ENCODE data around the gene OR2M5.

The OR2M5 gene, protein sequence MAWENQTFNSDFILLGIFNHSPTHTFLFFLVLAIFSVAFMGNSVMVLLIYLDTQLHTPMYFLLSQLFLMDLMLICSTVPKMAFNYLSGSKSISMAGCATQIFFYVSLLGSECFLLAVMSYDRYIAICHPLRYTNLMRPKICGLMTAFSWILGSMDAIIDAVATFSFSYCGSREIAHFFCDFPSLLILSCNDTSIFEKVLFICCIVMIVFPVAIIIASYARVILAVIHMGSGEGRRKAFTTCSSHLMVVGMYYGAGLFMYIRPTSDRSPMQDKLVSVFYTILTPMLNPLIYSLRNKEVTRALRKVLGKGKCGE

DNA sequence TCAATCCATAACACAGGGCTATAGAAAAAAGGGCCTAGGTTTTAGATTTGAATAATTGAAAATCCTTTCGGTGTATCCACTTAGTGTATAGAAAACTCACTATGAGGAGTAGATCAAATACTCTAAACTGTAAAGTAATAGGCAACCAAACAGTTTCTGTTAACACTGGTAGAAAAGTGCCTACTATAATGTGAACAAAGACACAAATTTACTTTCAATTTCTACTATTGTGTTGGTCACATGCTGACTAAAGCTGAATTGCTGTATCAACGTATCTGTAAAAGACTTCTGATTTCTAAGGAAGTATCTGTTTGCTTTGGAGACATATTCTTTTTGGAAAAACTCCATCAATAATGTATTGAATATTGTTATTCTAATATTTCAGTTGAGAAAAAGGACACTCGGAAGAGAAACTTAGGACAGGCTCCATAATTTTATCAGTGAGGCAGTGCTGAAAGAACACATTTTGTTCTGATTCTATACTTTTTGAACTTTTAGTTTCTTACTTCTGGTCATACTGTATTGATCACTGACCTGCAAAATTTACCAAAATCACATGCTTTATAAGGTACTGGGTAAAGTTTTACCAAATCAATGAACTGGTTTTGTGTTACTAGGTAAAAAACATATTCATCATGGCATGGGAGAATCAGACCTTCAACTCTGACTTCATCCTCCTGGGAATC lies at the start of gene OR2M5:
Gene OR2M5 (plus strand): TSS at position 636 of the 686 bp plus-strand sequence. CDS start 0 bp downstream, at position 636.
- Mint-ChIP-seq H3K27ac (ENCODE audit: low read depth) (no peak within 1 kb of the TSS), H3K4me3 (no peak within 1 kb of the TSS), H3K36me3 (ENCODE audit: insufficient read depth) (no peaks in the 10 kb centered on the region), H3K4me1 (no peaks in the 10 kb centered on the region), H3K9me3 (peaks cover 31% of the 10 kb centered on the region), H3K27me3 (no peaks in the 10 kb centered on the region)
- ATAC-seq (replicated peaks; ENCODE audit: extremely low read depth, poor library complexity, severe bottlenecking), result no peak
- DNase-seq (ENCODE audit: low spot score in 2 of 2), result no peak

DNA sequence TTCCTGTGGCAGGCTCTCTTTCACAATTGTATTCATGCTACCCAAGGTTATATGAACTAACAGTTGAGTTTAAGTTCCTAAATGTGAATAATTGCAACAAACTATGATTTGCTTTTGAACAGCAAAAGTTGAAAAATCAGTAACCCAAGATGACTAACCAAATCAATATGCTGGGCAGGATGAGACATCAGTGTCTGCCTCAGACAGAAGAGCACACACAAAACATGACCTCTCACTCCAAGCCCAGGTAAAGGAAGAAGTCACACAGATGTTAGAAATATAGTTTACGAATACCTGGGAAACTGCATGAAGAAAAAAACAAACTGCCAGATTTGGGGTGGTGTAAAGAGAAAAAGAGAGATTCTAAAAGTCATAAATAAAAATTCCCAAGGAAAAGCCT lies 46.4 kb upstream of the OR2M5 start:
- Mint-ChIP-seq H3K27ac (ENCODE audit: low read depth) (no peak overlapping the region), H3K27me3 (no peaks in the 10 kb centered on the region), H3K4me1 (no peaks in the 10 kb centered on the region), H3K9me3 (peaks cover 8% of the 10 kb centered on the region), H3K4me3 (no peak overlapping the region), H3K36me3 (ENCODE audit: insufficient read depth) (no peaks in the 10 kb centered on the region)
- no peak for ATAC-seq (replicated peaks; ENCODE audit: extremely low read depth, poor library complexity, severe bottlenecking)
- DNase-seq (ENCODE audit: low spot score in 2 of 2), result no peak

DNA sequence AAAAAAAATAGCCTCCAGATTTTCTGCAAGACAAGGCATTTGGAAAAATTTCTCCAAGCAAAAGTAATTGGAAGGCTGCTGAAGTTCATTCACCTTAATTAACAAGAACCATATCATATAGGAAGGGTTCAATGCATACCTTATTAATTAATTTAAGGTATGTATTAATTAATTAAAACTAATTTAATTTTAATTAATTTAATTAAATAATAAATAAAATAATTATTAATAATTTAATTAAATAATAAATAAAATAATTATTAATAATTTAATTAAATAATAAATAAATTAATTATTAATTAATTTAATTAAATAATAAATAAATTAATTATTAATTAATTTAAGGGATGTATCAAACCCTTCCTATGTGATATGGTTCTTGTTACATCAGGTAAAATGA lies 42.1 kb upstream of the OR2M5 start:
- Mint-ChIP-seq H3K4me3 (no peak overlapping the region), H3K27me3 (no peaks in the 10 kb centered on the region), H3K9me3 (peaks cover 22% of the 10 kb centered on the region), H3K27ac (ENCODE audit: low read depth) (no peak overlapping the region), H3K36me3 (ENCODE audit: insufficient read depth) (no peaks in the 10 kb centered on the region), H3K4me1 (no peaks in the 10 kb centered on the region)
- ATAC-seq (replicated peaks; ENCODE audit: extremely low read depth, poor library complexity, severe bottlenecking), result no peak
- DNase-seq (ENCODE audit: low spot score in 2 of 2), result no peak

DNA sequence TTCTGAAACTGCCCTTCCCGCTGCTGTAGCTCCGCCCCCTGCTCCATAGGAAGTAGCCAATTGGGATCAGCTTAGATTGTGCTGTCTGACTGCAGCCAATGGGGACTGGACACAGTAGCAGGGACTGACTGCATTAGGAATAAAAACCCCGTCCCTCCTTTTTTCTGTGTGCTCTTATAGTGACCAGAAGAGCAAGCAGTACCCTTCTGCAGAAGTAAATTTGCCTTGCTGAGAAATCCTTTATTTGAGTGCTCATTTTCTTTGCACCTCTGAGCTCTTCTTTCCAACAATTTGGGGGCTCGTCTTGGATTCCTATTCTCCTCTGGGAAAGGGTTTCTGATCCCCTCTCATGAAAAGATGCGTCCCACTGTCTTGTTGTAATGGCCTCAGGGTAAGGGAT lies 33.8 kb upstream of the OR2M5 start:
- no peak for DNase-seq (ENCODE audit: low spot score in 2 of 2)
- H3K9me3 Mint-ChIP-seq, result peaks cover 38% of the 10 kb centered on the region
- no peak overlapping the region for H3K27ac Mint-ChIP-seq (ENCODE audit: low read depth)
- H3K27me3 Mint-ChIP-seq, result no peaks in the 10 kb centered on the region
- no peak for ATAC-seq (replicated peaks; ENCODE audit: extremely low read depth, poor library complexity, severe bottlenecking)
- H3K36me3 Mint-ChIP-seq (ENCODE audit: insufficient read depth), result no peaks in the 10 kb centered on the region
- no peaks in the 10 kb centered on the region for H3K4me1 Mint-ChIP-seq
- no peak overlapping the region for H3K4me3 Mint-ChIP-seq

DNA sequence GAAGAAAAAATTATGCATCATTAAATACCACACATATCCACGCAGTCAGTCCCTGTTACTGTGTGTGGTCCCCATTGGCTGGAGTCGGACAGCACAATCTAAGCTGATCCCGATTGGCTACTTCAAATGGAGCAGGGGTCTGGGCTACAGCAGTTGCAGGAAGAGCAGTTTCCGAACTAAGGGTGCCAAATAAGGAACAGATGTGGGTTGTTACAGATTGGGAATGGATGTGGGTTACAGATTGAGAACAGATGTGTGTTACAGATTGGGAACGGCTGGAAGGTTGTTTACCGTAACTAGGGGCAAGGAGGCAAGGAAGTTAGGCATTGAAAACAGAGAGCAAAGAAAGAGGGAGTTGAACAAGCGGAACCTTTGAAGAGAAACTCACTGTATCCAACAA lies 30.1 kb upstream of the OR2M5 start:
- Mint-ChIP-seq H3K4me3 (no peak overlapping the region), H3K36me3 (ENCODE audit: insufficient read depth) (no peaks in the 10 kb centered on the region)

DNA sequence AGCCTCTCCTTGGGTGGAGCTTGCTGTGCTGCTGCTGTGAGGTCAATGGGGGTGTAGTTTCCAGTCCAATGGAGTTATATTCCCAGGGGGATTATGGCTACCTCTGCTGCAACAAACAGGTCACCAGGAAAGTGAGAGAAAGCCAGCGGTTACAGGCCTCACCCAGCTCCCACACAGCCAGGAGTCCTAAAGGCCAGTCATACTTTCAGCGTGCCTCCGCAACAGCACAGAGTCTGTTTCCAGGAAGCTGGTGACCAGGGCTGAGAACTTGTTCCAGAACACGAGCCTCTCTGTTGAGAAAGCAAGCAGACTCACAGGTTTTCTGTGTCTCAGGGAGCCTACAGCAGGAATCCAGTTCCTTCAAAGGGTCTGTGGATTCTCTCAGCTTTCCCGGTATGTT lies 17.3 kb upstream of the OR2M5 start:
- Mint-ChIP-seq H3K4me1 (no peaks in the 10 kb centered on the region), H3K36me3 (ENCODE audit: insufficient read depth) (no peaks in the 10 kb centered on the region), H3K9me3 (peaks cover 21% of the 10 kb centered on the region), H3K4me3 (no peak overlapping the region), H3K27me3 (no peaks in the 10 kb centered on the region), H3K27ac (ENCODE audit: low read depth) (no peak overlapping the region)
- ATAC-seq (replicated peaks; ENCODE audit: extremely low read depth, poor library complexity, severe bottlenecking), result no peak
- no peak for DNase-seq (ENCODE audit: low spot score in 2 of 2)

More for the DNA sequence above, 30.1 kb upstream of the OR2M5 start:
- H3K9me3 Mint-ChIP-seq, result peaks cover 23% of the 10 kb centered on the region
- no peaks in the 10 kb centered on the region for H3K4me1 Mint-ChIP-seq
- ATAC-seq (replicated peaks; ENCODE audit: extremely low read depth, poor library complexity, severe bottlenecking) (no peak), DNase-seq (ENCODE audit: low spot score in 2 of 2) (no peak)
- H3K27ac Mint-ChIP-seq (ENCODE audit: low read depth), result no peak overlapping the region
- no peaks in the 10 kb centered on the region for H3K27me3 Mint-ChIP-seq

DNA sequence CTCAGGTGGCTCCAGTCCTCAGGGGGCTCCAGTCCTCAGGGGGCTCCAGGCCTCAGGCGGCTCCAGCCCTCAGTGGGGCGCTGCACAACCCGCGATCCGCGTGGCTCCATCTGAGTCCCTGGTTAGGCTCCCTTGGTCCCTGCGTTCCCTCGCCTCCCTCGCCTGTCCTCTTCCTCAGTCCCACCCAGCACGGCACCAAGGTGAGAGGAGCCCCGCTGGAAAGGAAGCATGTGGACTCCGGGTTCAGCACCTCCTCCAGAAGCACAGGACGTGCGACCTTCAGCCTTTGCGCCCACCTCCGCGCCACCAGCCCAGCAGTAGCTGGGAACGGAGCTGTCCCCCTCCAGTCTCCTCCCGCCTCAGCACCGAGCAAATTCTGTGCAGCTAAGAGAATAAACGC lies 8.1 kb upstream of the OR2M5 start:
- H3K27me3 Mint-ChIP-seq, result no peaks in the 10 kb centered on the region
- DNase-seq (ENCODE audit: low spot score in 2 of 2), result no peak
- H3K9me3 Mint-ChIP-seq, result no peaks in the 10 kb centered on the region
- no peak overlapping the region for H3K4me3 Mint-ChIP-seq
- H3K36me3 Mint-ChIP-seq (ENCODE audit: insufficient read depth), result no peaks in the 10 kb centered on the region
- no peaks in the 10 kb centered on the region for H3K4me1 Mint-ChIP-seq
- no peak for ATAC-seq (replicated peaks; ENCODE audit: extremely low read depth, poor library complexity, severe bottlenecking)
- H3K27ac Mint-ChIP-seq (ENCODE audit: low read depth), result no peak overlapping the region

DNA sequence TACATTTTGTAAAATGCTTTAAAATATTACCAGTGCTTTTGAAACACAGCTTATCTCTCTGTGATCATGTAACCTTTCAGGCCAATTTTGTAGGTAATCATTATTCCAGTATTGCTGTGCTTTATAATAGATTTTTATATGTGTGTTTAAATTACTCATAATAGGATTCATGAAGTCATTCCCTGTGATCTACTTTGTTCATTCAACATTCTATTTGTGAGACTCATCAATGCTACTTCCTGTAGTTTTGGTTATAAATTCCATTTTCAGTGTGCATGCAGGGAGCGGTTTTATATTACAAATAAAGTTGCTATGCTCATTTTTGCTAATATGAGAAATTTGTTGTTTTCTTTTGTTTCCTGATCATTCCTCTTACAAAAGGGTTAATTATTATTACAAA lies 4.1 kb upstream of the OR2M5 start:
- peaks cover 7% of the 10 kb centered on the region for H3K9me3 Mint-ChIP-seq
- H3K27ac Mint-ChIP-seq (ENCODE audit: low read depth), result no peak overlapping the region
- no peaks in the 10 kb centered on the region for H3K27me3 Mint-ChIP-seq
- no peaks in the 10 kb centered on the region for H3K4me1 Mint-ChIP-seq
- DNase-seq (ENCODE audit: low spot score in 2 of 2) (no peak), ATAC-seq (replicated peaks; ENCODE audit: extremely low read depth, poor library complexity, severe bottlenecking) (no peak)
- H3K4me3 Mint-ChIP-seq, result no peak overlapping the region
- no peaks in the 10 kb centered on the region for H3K36me3 Mint-ChIP-seq (ENCODE audit: insufficient read depth)

DNA sequence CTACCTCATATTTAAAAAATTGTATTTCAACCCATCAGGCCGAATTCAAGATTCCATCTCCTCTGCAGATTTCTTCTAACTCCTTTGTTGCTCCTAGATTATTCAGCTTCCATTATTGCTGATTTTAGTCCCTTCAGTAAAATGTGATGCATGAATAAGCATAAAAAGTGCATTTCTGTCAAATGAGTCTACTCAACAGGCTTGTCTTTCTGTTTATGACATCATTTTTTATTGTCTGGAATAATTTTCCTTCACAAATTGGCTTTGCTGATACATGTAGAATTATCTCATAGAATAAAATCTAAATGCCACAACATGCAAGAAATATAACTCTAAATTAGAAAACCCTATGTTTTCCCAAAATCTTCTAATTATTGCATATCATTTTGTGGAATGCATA lies 1.6 kb upstream of the OR2M5 start:
- H3K27ac Mint-ChIP-seq (ENCODE audit: low read depth), result no peak overlapping the region
- ATAC-seq (replicated peaks; ENCODE audit: extremely low read depth, poor library complexity, severe bottlenecking) (no peak), DNase-seq (ENCODE audit: low spot score in 2 of 2) (no peak)
- peaks cover 20% of the 10 kb centered on the region for H3K9me3 Mint-ChIP-seq
- no peaks in the 10 kb centered on the region for H3K4me1 Mint-ChIP-seq
- no peak overlapping the region for H3K4me3 Mint-ChIP-seq
- H3K27me3 Mint-ChIP-seq, result no peaks in the 10 kb centered on the region
- H3K36me3 Mint-ChIP-seq (ENCODE audit: insufficient read depth), result no peaks in the 10 kb centered on the region

DNA sequence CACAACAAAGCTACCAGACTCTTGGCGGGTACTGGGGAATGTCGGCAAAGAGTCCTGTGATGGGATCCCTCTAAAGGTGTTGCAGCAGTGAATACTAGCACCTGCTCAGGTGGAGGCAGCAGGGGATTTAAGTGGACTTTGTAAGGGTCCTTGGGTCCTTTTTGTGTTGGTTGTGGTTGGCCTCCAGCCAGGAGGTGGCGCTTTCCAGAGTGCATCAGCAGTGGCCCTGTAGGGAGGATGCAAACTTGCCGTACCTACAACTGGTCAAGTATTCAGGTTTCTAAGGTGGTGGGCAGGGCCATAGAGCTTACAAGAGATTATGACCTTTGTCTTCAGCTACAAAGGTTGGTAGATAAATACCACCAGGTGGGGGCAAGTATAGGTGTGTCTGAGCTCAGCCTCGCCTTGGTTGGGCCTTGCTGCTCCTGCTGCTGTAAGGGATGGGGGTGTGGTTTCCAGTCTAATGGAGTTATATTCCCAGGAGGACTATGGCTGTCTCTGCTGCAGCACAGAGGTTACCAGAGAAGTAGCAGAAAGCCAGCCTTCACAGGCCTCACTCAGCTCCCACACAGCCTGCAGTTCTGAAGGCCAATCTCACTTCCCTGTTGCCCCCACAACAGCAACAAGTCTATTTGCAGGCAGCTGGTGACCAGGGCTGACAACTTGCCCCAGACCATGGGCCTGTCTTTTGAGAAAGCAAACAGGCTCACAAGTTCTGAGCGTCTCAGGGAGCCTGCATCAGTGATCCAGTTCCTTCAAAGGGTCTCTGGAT lies 7.3 kb downstream of the OR2M5 start:
- no peak for DNase-seq (ENCODE audit: low spot score in 2 of 2)
- H3K36me3 Mint-ChIP-seq (ENCODE audit: insufficient read depth), result no peaks in the 10 kb centered on the region
- H3K4me1 Mint-ChIP-seq, result no peaks in the 10 kb centered on the region

DNA sequence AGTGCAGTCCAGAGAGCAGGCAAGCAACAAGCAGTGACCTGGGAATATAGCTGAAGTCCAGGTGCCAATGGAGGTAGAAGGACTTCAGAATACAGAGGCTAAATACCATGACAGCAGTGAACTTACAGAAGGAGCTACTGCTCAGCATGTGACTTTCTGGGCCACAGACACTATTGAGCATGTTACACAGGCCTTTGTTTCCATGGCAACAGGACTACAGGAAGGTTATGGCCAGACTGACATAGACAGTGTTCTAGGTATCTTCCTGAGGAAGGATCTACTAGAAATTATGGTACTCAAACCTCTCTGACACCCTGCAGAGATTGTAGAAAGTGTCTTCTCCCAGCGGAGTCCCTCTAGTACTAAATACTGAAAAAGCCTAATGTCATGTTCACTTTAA lies 11.0 kb downstream of the OR2M5 start:
- H3K4me1 Mint-ChIP-seq, result no peaks in the 10 kb centered on the region
- H3K27ac Mint-ChIP-seq (ENCODE audit: low read depth), result no peak overlapping the region

More for the DNA sequence above, 7.3 kb downstream of the OR2M5 start:
- H3K4me3 Mint-ChIP-seq, result no peak overlapping the region
- H3K27me3 Mint-ChIP-seq, result no peaks in the 10 kb centered on the region
- no peak overlapping the region for H3K27ac Mint-ChIP-seq (ENCODE audit: low read depth)
- peaks cover 27% of the 10 kb centered on the region for H3K9me3 Mint-ChIP-seq
- no peak for ATAC-seq (replicated peaks; ENCODE audit: extremely low read depth, poor library complexity, severe bottlenecking)

DNA sequence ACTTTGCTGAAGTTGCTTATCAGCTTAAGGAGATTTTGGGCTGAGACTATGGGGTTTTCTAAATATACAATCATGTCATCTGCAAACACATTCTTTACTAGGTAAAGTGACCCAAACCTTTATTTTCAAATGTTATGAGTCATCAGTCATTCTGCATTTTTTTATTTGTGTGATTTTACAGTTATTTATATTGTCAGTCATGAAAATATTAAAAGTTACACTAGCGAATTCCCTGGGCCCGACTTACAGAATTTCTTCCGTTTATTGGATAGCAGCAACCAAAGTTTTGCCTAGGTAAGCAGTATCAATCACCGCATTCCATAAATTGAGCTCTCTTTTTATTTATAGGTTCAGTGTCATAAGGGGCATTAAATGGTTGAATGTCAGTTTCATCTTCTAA lies 13.8 kb downstream of the OR2M5 start:
- DNase-seq (ENCODE audit: low spot score in 2 of 2) (no peak), ATAC-seq (replicated peaks; ENCODE audit: extremely low read depth, poor library complexity, severe bottlenecking) (no peak)
- Mint-ChIP-seq H3K9me3 (no peaks in the 10 kb centered on the region), H3K36me3 (ENCODE audit: insufficient read depth) (no peaks in the 10 kb centered on the region), H3K4me3 (no peak overlapping the region), H3K27me3 (no peaks in the 10 kb centered on the region), H3K4me1 (no peaks in the 10 kb centered on the region), H3K27ac (ENCODE audit: low read depth) (no peak overlapping the region)

More for the DNA sequence above, 11.0 kb downstream of the OR2M5 start:
- no peaks in the 10 kb centered on the region for H3K36me3 Mint-ChIP-seq (ENCODE audit: insufficient read depth)
- H3K9me3 Mint-ChIP-seq, result peaks cover 5% of the 10 kb centered on the region
- DNase-seq (ENCODE audit: low spot score in 2 of 2) (no peak), ATAC-seq (replicated peaks; ENCODE audit: extremely low read depth, poor library complexity, severe bottlenecking) (no peak)
- no peak overlapping the region for H3K4me3 Mint-ChIP-seq
- no peaks in the 10 kb centered on the region for H3K27me3 Mint-ChIP-seq

DNA sequence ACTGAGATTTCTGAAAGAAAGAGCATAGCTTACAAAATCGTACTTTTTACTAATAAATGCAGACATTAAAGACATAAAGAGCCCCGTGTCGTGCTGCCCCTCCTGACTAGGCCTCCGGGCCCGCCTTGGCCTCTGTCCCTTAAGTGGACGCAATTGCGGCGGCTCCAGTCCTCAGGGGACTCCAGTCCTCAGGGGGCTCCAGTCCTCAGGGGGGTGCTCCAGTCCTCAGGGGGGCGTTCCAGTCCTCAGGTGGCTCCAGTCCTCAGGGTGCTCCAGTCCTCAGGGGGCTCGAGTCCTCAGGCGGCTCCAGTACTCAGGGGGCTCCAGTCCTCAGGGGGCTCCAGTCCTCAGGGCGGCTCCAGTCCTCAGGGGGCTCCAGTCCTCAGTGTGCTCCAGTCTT lies 19.1 kb downstream of the OR2M5 start:
- Mint-ChIP-seq H3K9me3 (peaks cover 6% of the 10 kb centered on the region), H3K36me3 (ENCODE audit: insufficient read depth) (no peaks in the 10 kb centered on the region), H3K4me3 (no peak overlapping the region), H3K27me3 (no peaks in the 10 kb centered on the region), H3K4me1 (no peaks in the 10 kb centered on the region), H3K27ac (ENCODE audit: low read depth) (no peak overlapping the region)
- DNase-seq (ENCODE audit: low spot score in 2 of 2) (no peak), ATAC-seq (replicated peaks; ENCODE audit: extremely low read depth, poor library complexity, severe bottlenecking) (no peak)

Data from central memory CD8-positive, alpha-beta T cell (primary cell).